HEK293 (cell line): ENCODE results near the gene AKT2.

ENCODE experiments used
- CTCF ChIP-seq: fragments of 450-650 bp; formaldehyde crosslinking; IDR thresholded peaks from 2 replicates; pipeline ENCODE4 v1.5.1; 2016; ENCODE audit warnings: missing biosample characterization, missing genetic modification characterization
- GLI2 ChIP-seq: fragments of 450-650 bp; formaldehyde crosslinking; IDR thresholded peaks from 2 replicates; pipeline ENCODE4; 2017; ENCODE audit warnings: missing biosample characterization, missing genetic modification characterization, low read depth, borderline replicate concordance
- GLI4 ChIP-seq: fragments of 450-650 bp; formaldehyde crosslinking; IDR thresholded peaks from 2 replicates; pipeline ENCODE4 v1.5.1; 2016; ENCODE audit warnings: missing biosample characterization, missing genetic modification characterization
- KLF10 ChIP-seq: fragments of 450-650 bp; IDR thresholded peaks from 2 replicates; pipeline ENCODE4 v1.5.1; 2018; ENCODE audit warnings: missing biosample characterization, mild to moderate bottlenecking, missing genetic modification characterization
- ZNF24 ChIP-seq: fragments of 450-650 bp; formaldehyde crosslinking; IDR thresholded peaks from 2 replicates; pipeline ENCODE4 v1.5.1; 2016; ENCODE audit warnings: missing biosample characterization, missing genetic modification characterization
- ZNF600 ChIP-seq: fragments of 450-650 bp; formaldehyde crosslinking; IDR thresholded peaks from 2 replicates; pipeline ENCODE4 v1.5.1; 2016; ENCODE audit warnings: missing biosample characterization, missing genetic modification characterization

- no peak; the same call in 1 of the 2 replicates for TF ChIP-seq ZNF24 (tag by site-specific recombination)
- TF ChIP-seq CTCF = peak; percentile 51; the same call in 1 of the 2 replicates
- TF ChIP-seq GLI4 (tag by site-specific recombination) = no peak
- peak; percentile 29; the same call in 1 of the 2 replicates for TF ChIP-seq KLF10 (tag by site-specific recombination)
- peak; percentile 59 for TF ChIP-seq ZNF600 (tag by site-specific recombination)
- TF ChIP-seq GLI2 = no peak
Measured at GRCh38 chr19:40190891-40191835, 94.0 kb downstream of the AKT2 start, which contains the start of gene MAP3K10.
